ENCODE data around the gene GALT. TPM values are rescaled to one million over a fixed set of nuclear protein-coding genes. Genes with fewer than 3 reads are reported as not detected.

Gene GALT
- polyA plus RNA-seq, 1 experiment: 41.5 TPM

- no peak for DNase-seq (ENCODE audit: low read depth)
- Histone ChIP-seq H3K36me3 (ENCODE audit: control insufficient read depth, insufficient read depth, low read length) (peaks cover 3% of the 10 kb centered on the region), H3K4me3 (ENCODE audit: low read depth, low read length) (peak overlapping the region; percentile 70), H3K27me3 (ENCODE audit: control insufficient read depth, insufficient read depth, low read length) (no peaks in the 10 kb centered on the region)
- POLR2A ChIA-PET: no interaction called here
- CTCF ChIA-PET: interaction anchor here (1.1 to 5.9 kb wide), 6 partner anchors 9 to 91 kb away, joined by 4 to 112 read pairs (median 8); partner anchors contain the start of genes DCTN3 and SIGMAR1
- TF ChIP-seq CTCF (IDR thresholded peaks at IDR 0.05; ENCODE audit: insufficient read depth, low read depth, low read length): no peak
Observed at GRCh38 chr9:34611251-34611810, 35.1 kb upstream of the GALT start.

GRCh38 chr9:34611811-34612787, 34.4 kb upstream of the GALT start, which contains the start of gene RPP25L:
TSS of gene RPP25L (minus strand) at chr9:34612097. CDS start at chr9:34611296, 801 bp downstream.
- DNase-seq (ENCODE audit: low read depth): peak; percentile 19
- Histone ChIP-seq H3K36me3 (ENCODE audit: control insufficient read depth, insufficient read depth, low read length) (peaks cover 8% of the 10 kb centered on the region), H3K4me3 (ENCODE audit: low read depth, low read length) (peak within 1 kb of the TSS; percentile 70), H3K27me3 (ENCODE audit: control insufficient read depth, insufficient read depth, low read length) (no peaks in the 10 kb centered on the region)
- TF ChIP-seq CTCF (IDR thresholded peaks at IDR 0.05; ENCODE audit: insufficient read depth, low read depth, low read length): no peak
- CTCF ChIA-PET: interaction anchor here (1.0 to 5.9 kb wide), 7 partner anchors 8 to 91 kb away, joined by 4 to 112 read pairs (median 6); partner anchors contain the start of genes DCTN3 and SIGMAR1
- POLR2A ChIA-PET: interaction anchor here (0.6 kb wide), 1 partner anchor 13 kb away, joined by 4 read pairs; no protein-coding TSS in a partner anchor

GRCh38 chr9:34612788-34613390, 33.6 kb upstream of the GALT start:
- Histone ChIP-seq H3K4me3 (ENCODE audit: low read depth, low read length) (peak overlapping the region; percentile 70), H3K36me3 (ENCODE audit: control insufficient read depth, insufficient read depth, low read length) (peaks cover 12% of the 10 kb centered on the region), H3K27me3 (ENCODE audit: control insufficient read depth, insufficient read depth, low read length) (no peaks in the 10 kb centered on the region)
- DNase-seq (ENCODE audit: low read depth): no peak
- POLR2A ChIA-PET: interaction anchor here (0.6 kb wide), 1 partner anchor 14 kb away, joined by 4 read pairs; no protein-coding TSS in a partner anchor
- TF ChIP-seq CTCF (IDR thresholded peaks at IDR 0.05; ENCODE audit: insufficient read depth, low read depth, low read length): peak; percentile 91
- CTCF ChIA-PET: interaction anchor here (0.6 to 5.9 kb wide), 12 partner anchors 8 to 286 kb away, joined by 3 to 112 read pairs (median 4); partner anchors contain the start of genes DCTN3 and SIGMAR1

- DNase-seq (ENCODE audit: low read depth): no peak
- TF ChIP-seq CTCF (IDR thresholded peaks at IDR 0.05; ENCODE audit: insufficient read depth, low read depth, low read length): no peak
- Histone ChIP-seq H3K27me3 (ENCODE audit: control insufficient read depth, insufficient read depth, low read length) (no peaks in the 10 kb centered on the region), H3K4me3 (ENCODE audit: low read depth, low read length) (no peak overlapping the region), H3K36me3 (ENCODE audit: control insufficient read depth, insufficient read depth, low read length) (peaks cover 14% of the 10 kb centered on the region)
- POLR2A ChIA-PET: no interaction called here
- CTCF ChIA-PET: interaction anchor here (0.7 to 5.9 kb wide), 5 partner anchors 10 to 287 kb away, joined by 3 to 112 read pairs (median 4); partner anchors contain the start of gene SIGMAR1
Observed at GRCh38 chr9:34615132-34615531, 31.3 kb upstream of the GALT start.

All from BJ (cell line).